Transverse colon (tissue), 4 donors: Measurements from ENCODE around the gene SLC16A13. TPM values are rescaled to one million over a fixed set of nuclear protein-coding genes. Genes with fewer than 3 reads are reported as not detected.
"Not testable (repeated sequence)": the region's sequence is repeated elsewhere in the genome, so short reads cannot be mapped to it uniquely, and the experiment has no call there.

ENCODE experiments used
- DNase-seq: peaks from one replicate; pipeline ENCODE4 v3.0.0-alpha.2; 2019
- H3K27ac ChIP-seq, 4 donors: fragments of 200-600 bp; sonication (generic); 2 replicates each; pipeline ENCODE4 v1.5.1; 2016 to 2018; ENCODE audit warnings: inconsistent platforms in 4 of 4
- H3K27me3 ChIP-seq: fragments of 200-600 bp; sonication (generic); 2 replicates; pipeline ENCODE4 v1.5.1; 2017; ENCODE audit warnings: inconsistent platforms
- H3K36me3 ChIP-seq, 4 donors: fragments of 200-600 bp; sonication (generic); 2 replicates each; pipeline ENCODE4 v1.5.1; 2017 to 2019; ENCODE audit warnings: inconsistent platforms in 4 of 4
- H3K4me1 ChIP-seq, 4 donors: fragments of 200-600 bp; sonication (generic); 2 replicates each; pipeline ENCODE4 v1.5.1; 2017 to 2020; ENCODE audit warnings: inconsistent platforms in 4 of 4
- H3K4me3 ChIP-seq, 4 donors: fragments of 200-600 bp; sonication (generic); 1 replicate in 1 of 4; 2 replicates in 3 of 4; pipeline versions ENCODE4 v1.5.1 to v1.6.1; 2017 to 2019; ENCODE audit warnings: inconsistent platforms in 4 of 4
- H3K9me3 ChIP-seq, 2 donors: fragments of 200-600 bp; sonication (generic); 2 replicates each; pipeline ENCODE4 v1.5.1; 2017 to 2019; ENCODE audit warnings: inconsistent platforms in 2 of 2
- EP300 ChIP-seq: sonication (generic); formaldehyde crosslinking; IDR thresholded peaks from one replicate; pipeline ENCODE4 v1.6.1; 2017; ENCODE audit warnings: antibody characterized with exemption, low read depth
- POLR2A ChIP-seq: fragments of 450-650 bp; IDR thresholded peaks from one replicate; pipeline ENCODE4 v1.6.1; 2016; ENCODE audit warnings: antibody characterized with exemption, mild to moderate bottlenecking, moderate library complexity
- POLR2AphosphoS5 ChIP-seq, 3 donors: sonication (generic); formaldehyde crosslinking; IDR thresholded peaks; one replicate each; pipeline ENCODE4 v1.6.1; 2016; ENCODE audit warnings: antibody characterized with exemption in 3 of 3
- WGBS, 2 donors: methylation state at CpG; one replicate each; pipeline ENCODE4 v1.1.5; 2018; ENCODE audit warnings: low coverage in 1 of 2; 5-methylcytosine and 5-hydroxymethylcytosine counted together
- in situ Hi-C, 4 donors: fragments of 200-750 bp; cut with MboI; loops; one replicate each; pipeline versions ENCODE4 v1.15.0 to v1.15.1; 2017; ENCODE audit warnings: low sequenced_read_pairs in 3 of 4, low pct_ligation_motif_present in 1 of 4, low pct_unique_long_range_greater_than_20kb in 1 of 4
- intact Hi-C: fragments of 100-400 bp; cut with DNase I; formaldehyde crosslinking; loops from one replicate; pipeline ENCODE4 v1.15.1; 2023; ENCODE audit warnings: low total_unique reads
- total RNA-seq, 4 donors: library from RNA; depleted of rRNA; stranded (reverse); fragments of >200 nt; gene quantifications; one replicate each; pipeline ENCODE4 v1.1.0, GENCODE V29; 2016
- TF ChIP-seq, protein P1 (sequence below), 5 experiments: fragments of 200-600 bp in 3 of 5; fragments of 450-650 bp in 2 of 5; sonication (generic) in 3 of 5; IDR thresholded peaks; 1 replicate in 2 of 5; 2 replicates in 3 of 5; pipeline ENCODE4 v1.5.1; 2016 to 2017; ENCODE audit warnings: antibody characterized with exemption in 5 of 5, inconsistent platforms in 3 of 5, mild to moderate bottlenecking in 2 of 5, moderate library complexity in 1 of 5

SLC16A13 gene, protein sequence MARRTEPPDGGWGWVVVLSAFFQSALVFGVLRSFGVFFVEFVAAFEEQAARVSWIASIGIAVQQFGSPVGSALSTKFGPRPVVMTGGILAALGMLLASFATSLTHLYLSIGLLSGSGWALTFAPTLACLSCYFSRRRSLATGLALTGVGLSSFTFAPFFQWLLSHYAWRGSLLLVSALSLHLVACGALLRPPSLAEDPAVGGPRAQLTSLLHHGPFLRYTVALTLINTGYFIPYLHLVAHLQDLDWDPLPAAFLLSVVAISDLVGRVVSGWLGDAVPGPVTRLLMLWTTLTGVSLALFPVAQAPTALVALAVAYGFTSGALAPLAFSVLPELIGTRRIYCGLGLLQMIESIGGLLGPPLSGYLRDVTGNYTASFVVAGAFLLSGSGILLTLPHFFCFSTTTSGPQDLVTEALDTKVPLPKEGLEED
- 1 to 10 TPM in 3 of 4 donors, not detected in 1; 2.4 to 8.6 (median 3.5) TPM for total RNA-seq

DNA sequence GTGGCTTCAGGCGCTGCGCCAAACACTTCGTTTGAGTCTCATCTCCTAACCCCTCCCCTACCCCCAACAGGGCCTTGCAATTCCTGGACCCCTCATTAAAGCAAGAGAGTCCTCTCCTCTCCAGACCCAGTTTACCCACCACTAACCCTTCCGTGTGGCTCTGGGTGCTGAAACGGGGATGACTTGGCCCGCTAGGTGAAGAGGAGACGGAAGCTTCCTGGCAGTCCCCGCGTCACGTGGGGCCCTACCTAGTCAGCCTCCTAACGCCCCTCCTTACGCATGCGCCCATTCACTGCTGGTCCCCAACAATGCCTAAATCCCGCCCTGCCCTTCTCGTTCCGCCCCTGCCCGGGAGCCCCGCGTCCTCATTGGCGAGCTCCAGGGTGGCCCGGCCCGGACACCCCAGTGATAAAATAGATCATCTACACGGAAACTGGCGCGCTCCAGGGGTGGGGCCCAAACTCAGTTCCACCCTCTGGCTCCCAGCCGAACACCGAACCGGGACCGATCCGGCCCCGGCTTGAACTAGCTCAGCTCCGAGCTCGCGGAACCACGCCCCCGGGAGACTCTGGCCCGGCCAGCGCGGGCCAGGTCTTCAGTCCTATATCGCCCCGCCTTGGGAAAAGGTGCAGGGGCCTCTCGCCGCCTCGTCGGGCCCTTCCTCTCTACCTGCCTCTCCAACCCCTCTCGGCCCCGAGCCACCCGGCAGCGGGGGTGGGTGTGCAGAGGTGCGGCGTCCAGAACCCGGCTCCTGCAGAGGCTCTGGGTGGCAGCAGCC is at the start of gene SLC16A13:
TSS of gene SLC16A13 (plus strand) at position 425 of the 778 bp plus-strand sequence. CDS start 368 bp downstream, outside the sequence.
- Histone ChIP-seq H3K27ac (peak within 1 kb of the TSS; percentile 84 to 87 (median 86)), H3K9me3 (no peaks in the 10 kb centered on the region), H3K4me3 (peak within 1 kb of the TSS; percentile 62 to 73 (median 64)), H3K27me3 (no peaks in the 10 kb centered on the region), H3K36me3 (no peaks in the 10 kb centered on the region), H3K4me1 (peaks cover 0 to 25% (median 16%) of the 10 kb centered on the region in 4 donors)
- 1% methylated on average over 44 of the region's 52 CpGs; no CpG with 5 or more reads in 1 of the 2 donors for WGBS, 2 donors
- intact Hi-C loops (no loop called here), in situ Hi-C loops (loop anchor here in 3 of 4 donors (25.0 kb wide), 2 partner anchors 252 to 302 kb away; partner anchors contain the start of genes SLC2A4 (in 2 of the 3), YBX2 (in 2 of the 3), ACAP1 (in 1 of the 3) and NEURL4 (in 1 of the 3))
- TF ChIP-seq EP300, result no peak
- TF ChIP-seq, protein P1, sequence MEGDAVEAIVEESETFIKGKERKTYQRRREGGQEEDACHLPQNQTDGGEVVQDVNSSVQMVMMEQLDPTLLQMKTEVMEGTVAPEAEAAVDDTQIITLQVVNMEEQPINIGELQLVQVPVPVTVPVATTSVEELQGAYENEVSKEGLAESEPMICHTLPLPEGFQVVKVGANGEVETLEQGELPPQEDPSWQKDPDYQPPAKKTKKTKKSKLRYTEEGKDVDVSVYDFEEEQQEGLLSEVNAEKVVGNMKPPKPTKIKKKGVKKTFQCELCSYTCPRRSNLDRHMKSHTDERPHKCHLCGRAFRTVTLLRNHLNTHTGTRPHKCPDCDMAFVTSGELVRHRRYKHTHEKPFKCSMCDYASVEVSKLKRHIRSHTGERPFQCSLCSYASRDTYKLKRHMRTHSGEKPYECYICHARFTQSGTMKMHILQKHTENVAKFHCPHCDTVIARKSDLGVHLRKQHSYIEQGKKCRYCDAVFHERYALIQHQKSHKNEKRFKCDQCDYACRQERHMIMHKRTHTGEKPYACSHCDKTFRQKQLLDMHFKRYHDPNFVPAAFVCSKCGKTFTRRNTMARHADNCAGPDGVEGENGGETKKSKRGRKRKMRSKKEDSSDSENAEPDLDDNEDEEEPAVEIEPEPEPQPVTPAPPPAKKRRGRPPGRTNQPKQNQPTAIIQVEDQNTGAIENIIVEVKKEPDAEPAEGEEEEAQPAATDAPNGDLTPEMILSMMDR (IDR thresholded peaks at IDR 0.05), result no peak
- TF ChIP-seq POLR2AphosphoS5 (IDR thresholded peaks at IDR 0.05), result peak; percentile 69 to 87 (median 85)
- TF ChIP-seq POLR2A, result peak; percentile 88
- DNase-seq, result peak; percentile 99

DNA sequence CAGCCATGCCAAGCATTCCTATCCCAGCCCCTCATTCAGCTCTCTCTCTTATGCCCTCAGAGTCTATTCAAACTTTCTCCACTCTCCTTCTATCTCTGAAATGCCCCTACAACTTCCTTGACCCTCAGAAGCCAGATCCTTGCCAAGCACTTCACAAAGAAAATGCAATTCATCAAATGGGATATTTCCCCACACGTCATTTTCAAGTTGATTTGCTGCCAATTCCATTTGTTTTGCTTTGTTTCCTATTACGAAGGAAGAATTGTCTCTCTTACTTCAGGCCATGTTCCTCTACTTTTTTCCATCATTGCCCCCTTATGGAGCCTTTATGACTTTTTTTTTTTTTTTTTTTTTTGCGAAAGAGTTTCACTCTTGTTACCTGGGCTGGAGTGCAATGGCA is 49.1 kb upstream of the SLC16A13 start:
- Histone ChIP-seq H3K27me3 (no peaks in the 10 kb centered on the region), H3K4me3 (no peak overlapping the region), H3K27ac (no peak overlapping the region), H3K9me3 (no peaks in the 10 kb centered on the region), H3K4me1 (no peaks in the 10 kb centered on the region), H3K36me3 (no peaks in the 10 kb centered on the region)
- intact Hi-C loops (no loop called here), in situ Hi-C loops (loop anchor here in 1 of 4 donors (10.0 kb wide), 1 partner anchor 62 kb away; no protein-coding TSS in a partner anchor)
- 71 to 72% methylated on average over 3 of the region's 3 CpGs for WGBS, 2 donors
- TF ChIP-seq POLR2A (no peak), EP300 (no peak), POLR2AphosphoS5 (IDR thresholded peaks at IDR 0.05) (no peak)
- TF ChIP-seq, protein P1 (IDR thresholded peaks at IDR 0.05), result no peak
- DNase-seq, result no peak

DNA sequence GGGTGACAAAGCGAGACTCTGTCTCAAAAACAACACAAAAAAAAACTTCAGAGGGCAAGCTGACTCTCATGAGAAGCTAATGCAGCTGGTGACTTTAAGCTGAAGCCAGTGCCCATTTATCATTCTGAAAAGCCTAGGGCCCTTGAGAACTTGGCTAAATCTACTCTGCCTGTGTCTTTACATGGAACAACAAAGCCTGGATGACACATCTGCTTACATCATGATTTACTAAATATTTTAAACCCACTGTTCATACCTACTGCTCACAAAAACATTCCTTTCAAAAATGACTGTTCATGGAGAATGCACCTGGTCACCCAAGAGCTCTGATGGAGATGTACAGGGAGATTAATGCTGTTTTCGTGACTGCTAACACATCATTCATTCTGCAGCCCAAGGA is 46.0 kb upstream of the SLC16A13 start:
- Histone ChIP-seq H3K27ac (no peak overlapping the region), H3K4me3 (no peak overlapping the region), H3K27me3 (no peaks in the 10 kb centered on the region), H3K36me3 (no peaks in the 10 kb centered on the region), H3K4me1 (no peaks in the 10 kb centered on the region), H3K9me3 (no peaks in the 10 kb centered on the region)
- TF ChIP-seq, protein P1 (IDR thresholded peaks at IDR 0.05), result no peak
- TF ChIP-seq POLR2AphosphoS5 (IDR thresholded peaks at IDR 0.05) (no peak), POLR2A (no peak), EP300 (no peak)
- WGBS, 2 donors, result 89 to 100% methylated on average over 1 to 2 of the region's 2 CpGs
- no peak for DNase-seq
- in situ Hi-C loops (loop anchor here in 1 of 4 donors (10.0 kb wide), 1 partner anchor 65 kb away; no protein-coding TSS in a partner anchor), intact Hi-C loops (loop anchor here (5.0 kb wide), 1 partner anchor 72 kb away; no protein-coding TSS in a partner anchor)

DNA sequence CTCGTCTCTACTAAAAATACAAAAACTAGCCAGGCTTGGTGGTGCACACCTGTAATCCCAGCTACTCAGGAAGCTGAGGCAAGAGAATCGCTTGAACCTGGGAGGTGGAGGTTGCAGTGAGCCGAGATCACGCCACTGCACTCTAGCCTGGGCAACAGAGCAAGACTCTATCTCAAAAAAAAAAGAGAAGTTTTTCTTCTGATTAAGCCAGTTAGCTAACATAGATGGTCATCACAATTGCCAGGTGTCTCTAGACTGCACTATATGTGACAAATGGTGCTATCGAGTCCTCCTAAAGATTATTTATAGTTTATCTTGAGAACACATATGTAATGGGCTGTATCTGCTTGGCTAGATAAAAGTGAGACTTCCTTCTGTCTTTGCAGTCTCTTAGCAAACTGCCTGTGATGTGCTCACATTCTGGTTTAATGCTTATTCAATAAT is 42.2 kb upstream of the SLC16A13 start:
- WGBS, 2 donors, result 17 to 72% methylated on average over 1 to 5 of the region's 5 CpGs

More for the DNA sequence above, 42.2 kb upstream of the SLC16A13 start:
- in situ Hi-C loops, H3K27ac ChIP-seq, H3K36me3 ChIP-seq, DNase-seq, H3K9me3 ChIP-seq, H3K27me3 ChIP-seq, H3K4me3 ChIP-seq: not testable (repeated sequence)
- intact Hi-C loops, result loop anchor here (5.0 kb wide), 1 partner anchor 76 kb away; no protein-coding TSS in a partner anchor
- H3K4me1 ChIP-seq, result peaks cover 0 to 11% (median 8%) of the 10 kb centered on the region in 4 donors
